Measurements from ENCODE around the gene CTTN. TPM values are rescaled to one million over a fixed set of nuclear protein-coding genes. Genes with fewer than 3 reads are reported as not detected.

CTTN gene
- total RNA-seq, 1 donor from 2014 or later, result 296 TPM

GRCh38 chr11:70476669-70477068 is 78.3 kb downstream of the CTTN start:
- peaks cover 8% of the 10 kb centered on the region for H3K27me3 Mint-ChIP-seq (ENCODE audit: unreplicated experiment)
- H3K9me3 Mint-ChIP-seq (ENCODE audit: unreplicated experiment), result peaks cover 3% of the 10 kb centered on the region
- DNase-seq, result no peak
- H3K36me3 Mint-ChIP-seq (ENCODE audit: unreplicated experiment), result peaks cover 6% of the 10 kb centered on the region
- H3K4me1 Mint-ChIP-seq (ENCODE audit: low read depth, unreplicated experiment), result peaks cover 30% of the 10 kb centered on the region
- TF ChIP-seq CTCF (IDR thresholded peaks at IDR 0.05; ENCODE audit: partially characterized antibody, unreplicated experiment), result no peak
- H3K4me3 Mint-ChIP-seq (ENCODE audit: unreplicated experiment), result peak overlapping the region; percentile 66
- H3K27ac Mint-ChIP-seq (ENCODE audit: unreplicated experiment), result peak overlapping the region; percentile 93

DNA sequence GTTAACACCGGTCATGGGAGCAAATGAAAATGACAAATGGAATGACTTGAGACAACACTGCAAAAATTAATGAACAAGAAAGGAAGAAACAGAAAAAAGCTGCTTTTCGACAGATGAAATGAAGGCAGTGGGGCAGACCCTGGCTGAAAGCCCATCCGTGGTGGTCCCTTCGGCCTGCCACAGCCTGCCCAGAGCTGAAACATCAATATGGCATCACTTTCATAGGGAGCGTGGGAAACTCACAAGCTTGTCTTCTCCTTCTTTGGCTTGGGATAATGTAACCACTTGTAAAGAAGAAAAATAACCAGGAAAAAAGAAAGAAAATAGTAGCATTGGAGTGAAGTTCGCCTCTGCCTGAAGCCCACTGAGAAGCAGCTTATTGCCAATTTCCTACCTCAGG is 78.8 kb downstream of the CTTN start:
- peaks cover 30% of the 10 kb centered on the region for H3K4me1 Mint-ChIP-seq (ENCODE audit: low read depth, unreplicated experiment)
- DNase-seq, result no peak
- peak overlapping the region; percentile 66 for H3K4me3 Mint-ChIP-seq (ENCODE audit: unreplicated experiment)
- H3K9me3 Mint-ChIP-seq (ENCODE audit: unreplicated experiment), result peaks cover 3% of the 10 kb centered on the region
- no peak for TF ChIP-seq CTCF (IDR thresholded peaks at IDR 0.05; ENCODE audit: partially characterized antibody, unreplicated experiment)
- peak overlapping the region; percentile 93 for H3K27ac Mint-ChIP-seq (ENCODE audit: unreplicated experiment)
- H3K36me3 Mint-ChIP-seq (ENCODE audit: unreplicated experiment), result peaks cover 6% of the 10 kb centered on the region
- peaks cover 8% of the 10 kb centered on the region for H3K27me3 Mint-ChIP-seq (ENCODE audit: unreplicated experiment)

- Mint-ChIP-seq H3K4me3 (ENCODE audit: unreplicated experiment) (peak overlapping the region; percentile 66), H3K9me3 (ENCODE audit: unreplicated experiment) (peaks cover 3% of the 10 kb centered on the region), H3K4me1 (ENCODE audit: low read depth, unreplicated experiment) (peaks cover 31% of the 10 kb centered on the region), H3K36me3 (ENCODE audit: unreplicated experiment) (peaks cover 5% of the 10 kb centered on the region), H3K27ac (ENCODE audit: unreplicated experiment) (peak overlapping the region; percentile 93), H3K27me3 (ENCODE audit: unreplicated experiment) (peaks cover 8% of the 10 kb centered on the region)
- DNase-seq, result peak; percentile 53
- TF ChIP-seq CTCF (IDR thresholded peaks at IDR 0.05; ENCODE audit: partially characterized antibody, unreplicated experiment), result no peak
Observed at GRCh38 chr11:70477609-70478008, 79.3 kb downstream of the CTTN start.

- peak overlapping the region; percentile 93 for H3K27ac Mint-ChIP-seq (ENCODE audit: unreplicated experiment)
- H3K9me3 Mint-ChIP-seq (ENCODE audit: unreplicated experiment), result peaks cover 3% of the 10 kb centered on the region
- peaks cover 8% of the 10 kb centered on the region for H3K27me3 Mint-ChIP-seq (ENCODE audit: unreplicated experiment)
- no peak for TF ChIP-seq CTCF (IDR thresholded peaks at IDR 0.05; ENCODE audit: partially characterized antibody, unreplicated experiment)
- H3K36me3 Mint-ChIP-seq (ENCODE audit: unreplicated experiment), result no peaks in the 10 kb centered on the region
- H3K4me1 Mint-ChIP-seq (ENCODE audit: low read depth, unreplicated experiment), result peaks cover 33% of the 10 kb centered on the region
- H3K4me3 Mint-ChIP-seq (ENCODE audit: unreplicated experiment), result peak overlapping the region; percentile 66
- no peak for DNase-seq
Observed at GRCh38 chr11:70478166-70478890, 80.0 kb downstream of the CTTN start.

GRCh38 chr11:70480711-70481110 is 82.4 kb downstream of the CTTN start:
- Mint-ChIP-seq H3K4me1 (ENCODE audit: low read depth, unreplicated experiment) (peaks cover 33% of the 10 kb centered on the region), H3K9me3 (ENCODE audit: unreplicated experiment) (peaks cover 3% of the 10 kb centered on the region), H3K36me3 (ENCODE audit: unreplicated experiment) (peaks cover 5% of the 10 kb centered on the region), H3K27ac (ENCODE audit: unreplicated experiment) (no peak overlapping the region), H3K4me3 (ENCODE audit: unreplicated experiment) (no peak overlapping the region), H3K27me3 (ENCODE audit: unreplicated experiment) (peaks cover 5% of the 10 kb centered on the region)
- DNase-seq, result no peak
- no peak for TF ChIP-seq CTCF (IDR thresholded peaks at IDR 0.05; ENCODE audit: partially characterized antibody, unreplicated experiment)

Measured in glutamatergic neuron (in vitro differentiated cells).